Measurements from ENCODE around the gene SIPA1L3.

Gene SIPA1L3

DNA sequence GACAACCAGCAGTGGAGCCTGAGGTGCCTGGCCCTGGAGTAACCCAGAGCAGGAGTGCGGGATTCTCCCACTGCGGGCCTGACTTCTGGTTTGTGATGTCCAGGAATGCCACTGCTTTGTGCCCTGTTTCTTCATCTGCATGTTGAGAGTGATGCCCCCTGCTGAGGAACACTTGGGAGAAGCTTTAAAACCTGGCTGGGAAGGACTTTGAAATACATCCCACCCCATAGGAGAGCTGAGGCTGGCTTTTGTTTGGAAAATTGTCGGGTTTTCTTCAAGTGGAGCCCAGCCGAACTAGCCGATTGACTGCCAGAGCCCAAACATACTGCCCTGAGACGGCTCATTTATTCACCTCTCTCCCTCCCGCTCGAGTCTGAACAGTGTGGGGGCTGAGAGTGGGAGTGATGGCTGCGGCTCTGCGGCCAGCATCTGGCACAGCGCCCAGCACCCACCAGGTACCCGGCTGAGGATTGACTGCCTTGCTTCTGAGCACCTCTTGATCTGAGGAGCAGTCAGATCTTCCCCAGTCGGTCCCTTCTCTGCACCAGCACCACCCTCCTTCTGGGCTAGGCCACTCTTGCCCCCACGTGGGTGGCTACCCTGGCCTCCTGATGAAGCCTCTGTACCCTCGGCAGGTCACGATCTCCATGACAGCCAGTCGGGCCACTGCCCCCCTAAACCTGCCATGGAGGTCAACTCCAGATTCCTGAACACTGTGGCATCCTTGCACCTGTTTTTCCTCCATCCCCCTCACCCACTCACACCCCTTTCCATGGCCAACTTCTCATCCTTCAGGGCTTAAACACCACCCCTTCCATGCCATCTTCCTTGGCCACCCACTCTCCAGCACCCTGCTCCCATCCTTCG lies 148.9 kb downstream of the SIPA1L3 start:
- DNase-seq (ENCODE audit: low spot score), result no peak
- in situ Hi-C loops (cut with MboI; ENCODE audit: low sequenced_read_pairs, unreplicated experiment), result no loop called here
- TF ChIP-seq, protein P1, sequence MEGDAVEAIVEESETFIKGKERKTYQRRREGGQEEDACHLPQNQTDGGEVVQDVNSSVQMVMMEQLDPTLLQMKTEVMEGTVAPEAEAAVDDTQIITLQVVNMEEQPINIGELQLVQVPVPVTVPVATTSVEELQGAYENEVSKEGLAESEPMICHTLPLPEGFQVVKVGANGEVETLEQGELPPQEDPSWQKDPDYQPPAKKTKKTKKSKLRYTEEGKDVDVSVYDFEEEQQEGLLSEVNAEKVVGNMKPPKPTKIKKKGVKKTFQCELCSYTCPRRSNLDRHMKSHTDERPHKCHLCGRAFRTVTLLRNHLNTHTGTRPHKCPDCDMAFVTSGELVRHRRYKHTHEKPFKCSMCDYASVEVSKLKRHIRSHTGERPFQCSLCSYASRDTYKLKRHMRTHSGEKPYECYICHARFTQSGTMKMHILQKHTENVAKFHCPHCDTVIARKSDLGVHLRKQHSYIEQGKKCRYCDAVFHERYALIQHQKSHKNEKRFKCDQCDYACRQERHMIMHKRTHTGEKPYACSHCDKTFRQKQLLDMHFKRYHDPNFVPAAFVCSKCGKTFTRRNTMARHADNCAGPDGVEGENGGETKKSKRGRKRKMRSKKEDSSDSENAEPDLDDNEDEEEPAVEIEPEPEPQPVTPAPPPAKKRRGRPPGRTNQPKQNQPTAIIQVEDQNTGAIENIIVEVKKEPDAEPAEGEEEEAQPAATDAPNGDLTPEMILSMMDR (IDR thresholded peaks at IDR 0.05; ENCODE audit: borderline replicate concordance, control extremely low read depth, extremely low read depth, insufficient read depth, missing control alignments), result no peak

DNA sequence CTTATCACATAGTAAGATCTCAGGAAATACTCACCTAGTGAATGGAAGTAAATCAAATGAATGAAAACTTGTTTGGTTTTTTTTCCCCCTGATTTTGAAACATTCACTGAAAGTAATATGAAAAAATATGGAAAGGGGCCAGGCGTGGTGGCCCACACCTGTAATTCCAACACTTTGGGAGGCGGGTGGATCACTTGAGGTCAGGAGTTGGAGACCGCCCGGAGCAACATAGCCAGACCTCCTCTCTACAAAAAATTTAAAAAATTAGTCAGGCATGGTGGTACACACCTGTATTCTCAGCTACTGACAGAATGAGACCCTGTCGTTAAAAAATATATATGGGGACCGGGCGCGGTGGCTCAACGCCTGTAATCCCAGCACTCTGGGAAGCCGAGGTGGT lies 149.6 kb downstream of the SIPA1L3 start:
- in situ Hi-C loops (cut with MboI; ENCODE audit: low sequenced_read_pairs, unreplicated experiment), result no loop called here
- no peak for DNase-seq (ENCODE audit: low spot score)
- TF ChIP-seq, protein P1 (IDR thresholded peaks at IDR 0.05; ENCODE audit: borderline replicate concordance, control extremely low read depth, extremely low read depth, insufficient read depth, missing control alignments), result no peak

DNA sequence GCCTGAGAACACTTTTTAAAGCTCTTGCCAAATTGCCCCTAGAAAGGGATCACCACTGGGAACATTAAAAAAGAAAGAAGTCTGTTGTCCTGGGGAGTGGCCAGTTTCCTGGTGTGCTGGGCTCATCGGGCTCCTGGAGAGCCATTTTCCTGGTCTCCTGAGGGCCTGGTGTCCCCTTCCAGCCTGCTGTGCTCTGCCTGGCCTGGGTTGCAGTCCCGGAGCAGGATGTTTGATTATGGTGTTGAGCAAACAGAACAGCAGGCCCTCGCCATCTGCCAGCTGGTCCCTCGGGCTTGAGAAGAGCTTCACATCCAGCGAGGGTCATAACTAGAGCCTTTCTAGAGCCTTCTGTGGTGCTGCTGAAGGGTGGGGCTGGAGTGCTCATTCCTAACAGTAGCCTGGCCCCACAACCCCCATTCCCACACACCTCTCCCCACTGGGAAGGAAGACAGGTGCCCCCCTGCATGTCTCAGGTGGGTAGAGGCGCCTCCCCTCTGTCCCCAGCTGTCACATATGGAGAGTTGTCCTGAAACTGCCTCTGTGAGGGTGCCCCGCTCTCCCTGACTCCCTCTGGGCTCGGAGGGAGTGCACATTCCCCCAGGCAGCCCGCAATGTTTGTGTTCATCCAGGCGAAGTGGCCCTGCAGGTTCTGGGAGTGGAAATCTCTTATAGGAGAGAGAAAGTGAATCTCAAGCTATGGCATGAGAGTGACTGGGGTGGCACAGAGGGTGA lies 151.1 kb downstream of the SIPA1L3 start:
- DNase-seq (ENCODE audit: low spot score), result no peak
- in situ Hi-C loops (cut with MboI; ENCODE audit: low sequenced_read_pairs, unreplicated experiment), result no loop called here
- TF ChIP-seq, protein P1 (IDR thresholded peaks at IDR 0.05; ENCODE audit: borderline replicate concordance, control extremely low read depth, extremely low read depth, insufficient read depth, missing control alignments), result no peak

DNA sequence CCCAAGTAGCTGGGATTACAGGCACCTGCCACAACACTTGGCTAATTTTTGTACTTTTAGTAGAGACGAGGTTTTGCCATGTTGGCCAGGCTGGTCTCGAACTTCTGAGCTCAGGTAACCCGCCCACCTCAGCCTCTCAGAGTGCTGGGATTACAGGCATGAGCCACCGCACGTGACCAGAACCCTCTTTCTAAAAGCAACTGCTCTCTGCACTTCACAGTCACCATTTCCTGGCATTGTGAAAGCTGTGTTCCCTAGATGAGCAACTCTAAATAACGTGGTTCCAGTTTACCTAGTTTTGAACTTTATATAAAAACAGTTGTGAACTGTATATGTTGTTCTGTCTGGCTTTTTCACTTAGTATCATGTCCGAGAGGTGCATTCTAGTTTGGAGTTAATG lies 152.9 kb downstream of the SIPA1L3 start:
- DNase-seq (ENCODE audit: low spot score), result no peak
- TF ChIP-seq, protein P1 (IDR thresholded peaks at IDR 0.05; ENCODE audit: borderline replicate concordance, control extremely low read depth, extremely low read depth, insufficient read depth, missing control alignments), result no peak
- in situ Hi-C loops (cut with MboI; ENCODE audit: low sequenced_read_pairs, unreplicated experiment), result no loop called here

DNA sequence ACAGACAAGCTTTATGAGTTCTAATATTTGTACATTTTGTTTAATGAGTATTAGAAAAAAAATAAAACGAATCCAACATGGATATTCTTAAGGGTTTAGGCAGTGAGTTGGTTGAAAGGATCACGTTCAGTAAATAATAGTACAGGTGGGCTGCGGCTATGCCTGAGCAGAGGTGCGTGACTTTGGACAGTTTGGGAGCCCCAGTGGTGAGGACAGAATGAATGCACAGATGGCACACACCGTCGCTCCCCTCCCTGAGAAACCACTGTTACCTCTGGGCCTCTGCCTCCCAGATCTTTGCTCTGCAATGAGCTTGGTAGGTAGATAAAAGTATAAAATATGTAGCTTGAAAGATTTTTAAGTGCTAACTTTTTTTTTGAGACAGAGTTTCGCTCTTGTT lies 153.3 kb downstream of the SIPA1L3 start:
- in situ Hi-C loops (cut with MboI; ENCODE audit: low sequenced_read_pairs, unreplicated experiment), result no loop called here
- no peak for DNase-seq (ENCODE audit: low spot score)
- TF ChIP-seq, protein P1 (IDR thresholded peaks at IDR 0.05; ENCODE audit: borderline replicate concordance, control extremely low read depth, extremely low read depth, insufficient read depth, missing control alignments), result no peak

DNA sequence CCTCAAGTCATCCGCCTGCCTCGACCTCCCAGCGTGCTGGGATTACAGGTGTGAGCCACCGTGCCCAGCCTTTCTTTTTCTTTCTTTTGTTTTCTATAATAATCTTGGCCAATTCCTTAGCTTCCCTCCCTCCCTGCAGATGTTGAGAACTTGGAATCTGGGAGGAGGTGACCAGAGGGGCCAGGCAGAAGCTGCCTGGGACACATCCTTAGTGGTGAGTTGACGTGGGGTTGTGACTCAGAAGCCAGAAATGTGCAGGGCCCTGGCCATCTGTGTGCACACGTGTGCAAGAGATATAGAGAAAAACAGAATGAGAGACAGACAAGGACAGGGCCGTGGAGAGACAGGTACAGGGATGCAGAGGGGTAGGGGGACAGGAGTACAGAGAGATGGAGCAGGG lies 154.3 kb downstream of the SIPA1L3 start:
- TF ChIP-seq, protein P1 (IDR thresholded peaks at IDR 0.05; ENCODE audit: borderline replicate concordance, control extremely low read depth, extremely low read depth, insufficient read depth, missing control alignments), result no peak
- in situ Hi-C loops (cut with MboI; ENCODE audit: low sequenced_read_pairs, unreplicated experiment), result no loop called here
- DNase-seq (ENCODE audit: low spot score), result no peak
